ENCODE measurements around the gene CFAP74. TPM values are rescaled to one million over a fixed set of nuclear protein-coding genes. Genes with fewer than 3 reads are reported as not detected.

The CFAP74 gene
- total RNA-seq, 2 donors from 2014 or later: not detected

GRCh38 chr1:2018217-2019171 lies 14.9 kb upstream of the CFAP74 start:
- no peak for TF ChIP-seq CTCF (IDR thresholded peaks at IDR 0.05)

GRCh38 chr1:2016123-2016522 lies 12.5 kb upstream of the CFAP74 start:
- no peaks in the 10 kb centered on the region for H3K4me1 ChIP-seq (ENCODE audit: control insufficient read depth in 1 of 2, low read depth in 2 of 2)
- H3K4me3 ChIP-seq: no peak overlapping the region
- H3K27me3 ChIP-seq (replicated peaks; ENCODE audit: insufficient read depth): peaks cover 11% of the 10 kb centered on the region
- H3K9me3 ChIP-seq: no peaks in the 10 kb centered on the region
- H3K36me3 ChIP-seq: no peaks in the 10 kb centered on the region
- no peak for TF ChIP-seq CTCF (IDR thresholded peaks at IDR 0.05)
- H3K27ac ChIP-seq: no peak overlapping the region
- ATAC-seq (ENCODE audit: insufficient number of reproducible peaks, low FRiP score, low read depth) (no peak), DNase-seq (ENCODE audit: low spot score) (no peak)

More at GRCh38 chr1:2018217-2019171, 14.9 kb upstream of the CFAP74 start:
- Histone ChIP-seq H3K9me3 (no peaks in the 10 kb centered on the region), H3K4me1 (ENCODE audit: control insufficient read depth in 1 of 2, low read depth in 2 of 2) (no peaks in the 10 kb centered on the region), H3K27ac (no peak overlapping the region), H3K27me3 (replicated peaks; ENCODE audit: insufficient read depth) (peaks cover 11% of the 10 kb centered on the region), H3K4me3 (no peak overlapping the region), H3K36me3 (no peaks in the 10 kb centered on the region)
- ATAC-seq (ENCODE audit: insufficient number of reproducible peaks, low FRiP score, low read depth) (no peak), DNase-seq (ENCODE audit: low spot score) (no peak)

- Histone ChIP-seq H3K27ac (no peak overlapping the region), H3K4me1 (ENCODE audit: control insufficient read depth in 1 of 2, low read depth in 2 of 2) (no peaks in the 10 kb centered on the region), H3K4me3 (no peak overlapping the region), H3K27me3 (replicated peaks; ENCODE audit: insufficient read depth) (peaks cover 6% of the 10 kb centered on the region), H3K36me3 (no peaks in the 10 kb centered on the region), H3K9me3 (no peaks in the 10 kb centered on the region)
- DNase-seq (ENCODE audit: low spot score): no peak
- ATAC-seq (ENCODE audit: insufficient number of reproducible peaks, low FRiP score, low read depth): no peak
- TF ChIP-seq CTCF (IDR thresholded peaks at IDR 0.05): no peak
Observed at GRCh38 chr1:2014741-2015735, 11.5 kb upstream of the CFAP74 start.

GRCh38 chr1:2014181-2014580 lies 10.6 kb upstream of the CFAP74 start:
- Histone ChIP-seq H3K36me3 (no peaks in the 10 kb centered on the region), H3K9me3 (no peaks in the 10 kb centered on the region), H3K4me3 (no peak overlapping the region), H3K27me3 (replicated peaks; ENCODE audit: insufficient read depth) (no peaks in the 10 kb centered on the region), H3K4me1 (ENCODE audit: control insufficient read depth in 1 of 2, low read depth in 2 of 2) (no peaks in the 10 kb centered on the region), H3K27ac (no peak overlapping the region)
- TF ChIP-seq CTCF (IDR thresholded peaks at IDR 0.05): no peak
- DNase-seq (ENCODE audit: low spot score): no peak
- ATAC-seq (ENCODE audit: insufficient number of reproducible peaks, low FRiP score, low read depth): no peak

Measured in thoracic aorta (tissue), 2 donors.